Neural cell (in vitro differentiated cells): ENCODE data around the gene FSTL1.

Source experiments
- CTCF ChIP-seq: fragments of 450-650 bp; IDR thresholded peaks from 2 replicates; pipeline ENCODE4 v1.5.1; 2014; ENCODE audit warnings: antibody characterized with exemption, mild to moderate bottlenecking, moderate library complexity; ENCODE audit not compliant: poor library complexity, severe bottlenecking
- EP300 ChIP-seq: fragments of 450-650 bp; conservative IDR thresholded peaks from 2 replicates; pipeline ENCODE4 v1.6.1; 2014; ENCODE audit warnings: antibody characterized with exemption, mild to moderate bottlenecking, moderate library complexity; ENCODE audit not compliant: poor library complexity, severe bottlenecking
- POLR2AphosphoS5 ChIP-seq: IDR thresholded peaks from 2 replicates; pipeline ENCODE4 v1.6.1; 2012
- RAD21 ChIP-seq: fragments of 450-650 bp; conservative IDR thresholded peaks from 2 replicates; pipeline ENCODE4 v1.6.1; 2014; ENCODE audit warnings: antibody characterized with exemption, mild to moderate bottlenecking, moderate library complexity
- REST ChIP-seq: IDR thresholded peaks from 2 replicates; pipeline ENCODE4 v1.6.1; 2012; ENCODE audit warnings: borderline replicate concordance
- TAF1 ChIP-seq: IDR thresholded peaks from 2 replicates; pipeline ENCODE4 v1.6.1; 2012; ENCODE audit warnings: low read depth

- TF ChIP-seq CTCF (no peak), EP300 (no peak), POLR2AphosphoS5 (no peak), RAD21 (no peak), REST (no peak), TAF1 (no peak)
Measured at GRCh38 chr3:120443626-120444123, 7.1 kb downstream of the FSTL1 start.
